ENCODE measurements around the gene TBX4.

The TBX4 gene

GRCh38 chr17:61464843-61465180 is 12.6 kb downstream of the TBX4 start:
- Histone ChIP-seq H3K9ac (ENCODE audit: low read length in 5 of 5) (no peak overlapping the region), H3K36me3 (ENCODE audit: control insufficient read depth in 5 of 5, insufficient read depth in 5 of 5, low read length in 5 of 5) (no peaks in the 10 kb centered on the region), H3K9me3 (ENCODE audit: control insufficient read depth in 5 of 5, low read length in 5 of 5) (no peaks in the 10 kb centered on the region), H3K4me1 (ENCODE audit: control insufficient read depth in 5 of 5, insufficient read depth in 5 of 5, low read length in 5 of 5) (peaks cover 0 to 19% (median 15%) of the 10 kb centered on the region in 5 donors), H3K27me3 (ENCODE audit: control insufficient read depth in 5 of 5, insufficient read depth in 4 of 5, low read length in 5 of 5) (peaks cover 9 to 29% (median 28%) of the 10 kb centered on the region in 5 donors), H3K4me3 (ENCODE audit: low read depth in 1 of 5, low read length in 5 of 5) (no peak overlapping the region), H3K27ac (ENCODE audit: low read depth, low read length) (no peak overlapping the region)

GRCh38 chr17:61465550-61466237 is 13.5 kb downstream of the TBX4 start:
- Histone ChIP-seq H3K36me3 (ENCODE audit: control insufficient read depth in 5 of 5, insufficient read depth in 5 of 5, low read length in 5 of 5) (no peaks in the 10 kb centered on the region), H3K27me3 (ENCODE audit: control insufficient read depth in 5 of 5, insufficient read depth in 4 of 5, low read length in 5 of 5) (peaks cover 6 to 28% (median 22%) of the 10 kb centered on the region in 5 donors), H3K4me3 (ENCODE audit: low read depth in 1 of 5, low read length in 5 of 5) (no peak overlapping the region), H3K27ac (ENCODE audit: low read depth, low read length) (no peak overlapping the region), H3K9ac (ENCODE audit: low read length in 5 of 5) (no peak overlapping the region), H3K9me3 (ENCODE audit: control insufficient read depth in 5 of 5, low read length in 5 of 5) (no peaks in the 10 kb centered on the region), H3K4me1 (ENCODE audit: control insufficient read depth in 5 of 5, insufficient read depth in 5 of 5, low read length in 5 of 5) (peaks cover 0 to 19% (median 15%) of the 10 kb centered on the region in 5 donors)

- H3K4me3 ChIP-seq (ENCODE audit: low read depth in 1 of 5, low read length in 5 of 5): no peak overlapping the region
- H3K9ac ChIP-seq (ENCODE audit: low read length in 5 of 5): no peak overlapping the region
- no peak overlapping the region for H3K27ac ChIP-seq (ENCODE audit: low read depth, low read length)
- no peaks in the 10 kb centered on the region for H3K36me3 ChIP-seq (ENCODE audit: control insufficient read depth in 5 of 5, insufficient read depth in 5 of 5, low read length in 5 of 5)
- no peaks in the 10 kb centered on the region for H3K9me3 ChIP-seq (ENCODE audit: control insufficient read depth in 5 of 5, low read length in 5 of 5)
- peaks cover 6 to 25% (median 18%) of the 10 kb centered on the region in 5 donors for H3K27me3 ChIP-seq (ENCODE audit: control insufficient read depth in 5 of 5, insufficient read depth in 4 of 5, low read length in 5 of 5)
- peaks cover 0 to 18% (median 13%) of the 10 kb centered on the region in 5 donors for H3K4me1 ChIP-seq (ENCODE audit: control insufficient read depth in 5 of 5, insufficient read depth in 5 of 5, low read length in 5 of 5)
These were observed 14.0 kb downstream of the TBX4 start for GRCh38 chr17:61466246-61466645.

- Histone ChIP-seq H3K9me3 (ENCODE audit: control insufficient read depth in 5 of 5, low read length in 5 of 5) (no peaks in the 10 kb centered on the region), H3K36me3 (ENCODE audit: control insufficient read depth in 5 of 5, insufficient read depth in 5 of 5, low read length in 5 of 5) (no peaks in the 10 kb centered on the region)
These were observed 15.4 kb downstream of the TBX4 start for GRCh38 chr17:61467416-61468262.

GRCh38 chr17:61468263-61468907 is 16.2 kb downstream of the TBX4 start:
- Histone ChIP-seq H3K4me3 (ENCODE audit: low read depth in 1 of 5, low read length in 5 of 5) (no peak overlapping the region), H3K9ac (ENCODE audit: low read length in 5 of 5) (no peak overlapping the region), H3K27me3 (ENCODE audit: control insufficient read depth in 5 of 5, insufficient read depth in 4 of 5, low read length in 5 of 5) (peaks cover 2 to 7% (median 4%) of the 10 kb centered on the region in 5 donors), H3K27ac (ENCODE audit: low read depth, low read length) (no peak overlapping the region), H3K4me1 (ENCODE audit: control insufficient read depth in 5 of 5, insufficient read depth in 5 of 5, low read length in 5 of 5) (peaks cover 0 to 7% (median 5%) of the 10 kb centered on the region in 5 donors), H3K9me3 (ENCODE audit: control insufficient read depth in 5 of 5, low read length in 5 of 5) (no peaks in the 10 kb centered on the region), H3K36me3 (ENCODE audit: control insufficient read depth in 5 of 5, insufficient read depth in 5 of 5, low read length in 5 of 5) (no peaks in the 10 kb centered on the region)

More at GRCh38 chr17:61467416-61468262, 15.4 kb downstream of the TBX4 start:
- Histone ChIP-seq H3K27ac (ENCODE audit: low read depth, low read length) (no peak overlapping the region), H3K4me1 (ENCODE audit: control insufficient read depth in 5 of 5, insufficient read depth in 5 of 5, low read length in 5 of 5) (peaks cover 0 to 7% (median 5%) of the 10 kb centered on the region in 5 donors), H3K9ac (ENCODE audit: low read length in 5 of 5) (peak overlapping the region in 1 of 5 donors; percentile 10), H3K4me3 (ENCODE audit: low read depth in 1 of 5, low read length in 5 of 5) (peak overlapping the region in 1 of 5 donors; percentile 22), H3K27me3 (ENCODE audit: control insufficient read depth in 5 of 5, insufficient read depth in 4 of 5, low read length in 5 of 5) (peaks cover 5 to 12% (median 12%) of the 10 kb centered on the region in 5 donors)

GRCh38 chr17:61469474-61469873 is 17.3 kb downstream of the TBX4 start:
- Histone ChIP-seq H3K4me1 (ENCODE audit: control insufficient read depth in 5 of 5, insufficient read depth in 5 of 5, low read length in 5 of 5) (peaks cover 0 to 7% (median 5%) of the 10 kb centered on the region in 5 donors), H3K27me3 (ENCODE audit: control insufficient read depth in 5 of 5, insufficient read depth in 4 of 5, low read length in 5 of 5) (peaks cover 0 to 5% (median 0%) of the 10 kb centered on the region in 5 donors), H3K9ac (ENCODE audit: low read length in 5 of 5) (no peak overlapping the region), H3K27ac (ENCODE audit: low read depth, low read length) (no peak overlapping the region), H3K9me3 (ENCODE audit: control insufficient read depth in 5 of 5, low read length in 5 of 5) (no peaks in the 10 kb centered on the region), H3K4me3 (ENCODE audit: low read depth in 1 of 5, low read length in 5 of 5) (no peak overlapping the region), H3K36me3 (ENCODE audit: control insufficient read depth in 5 of 5, insufficient read depth in 5 of 5, low read length in 5 of 5) (no peaks in the 10 kb centered on the region)

GRCh38 chr17:61469949-61470348 is 17.7 kb downstream of the TBX4 start:
- Histone ChIP-seq H3K27me3 (ENCODE audit: control insufficient read depth in 5 of 5, insufficient read depth in 4 of 5, low read length in 5 of 5) (peaks cover 0 to 5% (median 0%) of the 10 kb centered on the region in 5 donors), H3K4me3 (ENCODE audit: low read depth in 1 of 5, low read length in 5 of 5) (no peak overlapping the region), H3K9ac (ENCODE audit: low read length in 5 of 5) (no peak overlapping the region), H3K9me3 (ENCODE audit: control insufficient read depth in 5 of 5, low read length in 5 of 5) (no peaks in the 10 kb centered on the region), H3K36me3 (ENCODE audit: control insufficient read depth in 5 of 5, insufficient read depth in 5 of 5, low read length in 5 of 5) (no peaks in the 10 kb centered on the region), H3K4me1 (ENCODE audit: control insufficient read depth in 5 of 5, insufficient read depth in 5 of 5, low read length in 5 of 5) (peaks cover 0 to 7% (median 5%) of the 10 kb centered on the region in 5 donors), H3K27ac (ENCODE audit: low read depth, low read length) (no peak overlapping the region)

- H3K36me3 ChIP-seq (ENCODE audit: control insufficient read depth in 5 of 5, insufficient read depth in 5 of 5, low read length in 5 of 5): no peaks in the 10 kb centered on the region
- no peak overlapping the region for H3K4me3 ChIP-seq (ENCODE audit: low read depth in 1 of 5, low read length in 5 of 5)
- no peaks in the 10 kb centered on the region for H3K9me3 ChIP-seq (ENCODE audit: control insufficient read depth in 5 of 5, low read length in 5 of 5)
- H3K9ac ChIP-seq (ENCODE audit: low read length in 5 of 5): no peak overlapping the region
- no peak overlapping the region for H3K27ac ChIP-seq (ENCODE audit: low read depth, low read length)
- H3K27me3 ChIP-seq (ENCODE audit: control insufficient read depth in 5 of 5, insufficient read depth in 4 of 5, low read length in 5 of 5): peaks cover 0 to 7% (median 1%) of the 10 kb centered on the region in 5 donors
- peaks cover 0 to 7% (median 5%) of the 10 kb centered on the region in 5 donors for H3K4me1 ChIP-seq (ENCODE audit: control insufficient read depth in 5 of 5, insufficient read depth in 5 of 5, low read length in 5 of 5)
These were observed 18.4 kb downstream of the TBX4 start for GRCh38 chr17:61470530-61471136.

- peaks cover 0 to 14% (median 10%) of the 10 kb centered on the region in 5 donors for H3K27me3 ChIP-seq (ENCODE audit: control insufficient read depth in 5 of 5, insufficient read depth in 4 of 5, low read length in 5 of 5)
- H3K36me3 ChIP-seq (ENCODE audit: control insufficient read depth in 5 of 5, insufficient read depth in 5 of 5, low read length in 5 of 5): no peaks in the 10 kb centered on the region
- H3K27ac ChIP-seq (ENCODE audit: low read depth, low read length): no peak overlapping the region
- no peak overlapping the region for H3K9ac ChIP-seq (ENCODE audit: low read length in 5 of 5)
- no peak overlapping the region for H3K4me3 ChIP-seq (ENCODE audit: low read depth in 1 of 5, low read length in 5 of 5)
- no peaks in the 10 kb centered on the region for H3K4me1 ChIP-seq (ENCODE audit: control insufficient read depth in 5 of 5, insufficient read depth in 5 of 5, low read length in 5 of 5)
- no peaks in the 10 kb centered on the region for H3K9me3 ChIP-seq (ENCODE audit: control insufficient read depth in 5 of 5, low read length in 5 of 5)
These were observed 22.2 kb downstream of the TBX4 start for GRCh38 chr17:61474235-61474927.

Measured in subcutaneous abdominal adipose tissue (tissue), 5 donors.